Measurements from ENCODE around the gene RARG.
"Not testable (repeated sequence)": the region's sequence is repeated elsewhere in the genome, so short reads cannot be mapped to it uniquely, and the experiment has no call there.

The RARG gene

DNA sequence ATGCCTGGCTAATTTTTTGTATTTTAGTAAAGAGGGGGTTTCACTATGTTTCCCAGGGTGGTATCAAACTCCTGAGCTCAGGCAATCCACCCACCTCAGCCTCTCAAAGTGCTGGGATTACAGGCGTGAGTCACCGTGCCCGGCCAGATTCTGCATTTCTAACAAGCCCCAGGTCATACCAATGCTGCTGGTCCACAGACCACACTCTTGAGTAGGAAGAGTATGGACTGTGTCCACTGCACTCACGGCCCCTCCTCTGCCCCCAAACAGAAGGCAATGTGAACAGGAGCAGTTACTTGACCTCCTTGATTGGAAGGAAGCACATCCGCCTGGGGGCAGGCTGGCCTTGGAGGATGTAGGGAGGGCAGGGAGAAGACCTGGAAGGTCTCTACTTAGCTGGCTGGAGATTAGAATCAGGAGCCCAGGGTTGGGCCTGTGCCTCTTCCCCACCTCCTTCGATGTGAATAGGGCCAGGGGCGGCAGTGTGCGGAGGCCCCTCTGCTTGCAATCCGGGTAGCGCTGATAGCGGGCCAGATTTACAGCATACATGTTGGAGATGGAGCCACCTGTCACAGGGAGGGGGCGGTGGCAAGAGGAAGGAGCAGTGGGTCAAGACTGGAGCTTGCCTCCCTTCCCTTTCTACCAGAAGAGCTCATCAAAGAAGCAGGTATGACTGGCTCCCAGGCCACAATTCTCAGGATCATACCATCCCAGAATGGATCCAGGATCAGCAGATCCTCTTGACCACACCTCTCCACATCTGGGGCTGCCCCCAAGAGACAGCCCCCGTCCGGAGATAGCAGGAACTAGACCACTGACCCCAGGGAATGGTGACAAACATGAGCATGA lies 60.9 kb downstream of the RARG start:
- no peak for DNase-seq (ENCODE audit: low read depth)

DNA sequence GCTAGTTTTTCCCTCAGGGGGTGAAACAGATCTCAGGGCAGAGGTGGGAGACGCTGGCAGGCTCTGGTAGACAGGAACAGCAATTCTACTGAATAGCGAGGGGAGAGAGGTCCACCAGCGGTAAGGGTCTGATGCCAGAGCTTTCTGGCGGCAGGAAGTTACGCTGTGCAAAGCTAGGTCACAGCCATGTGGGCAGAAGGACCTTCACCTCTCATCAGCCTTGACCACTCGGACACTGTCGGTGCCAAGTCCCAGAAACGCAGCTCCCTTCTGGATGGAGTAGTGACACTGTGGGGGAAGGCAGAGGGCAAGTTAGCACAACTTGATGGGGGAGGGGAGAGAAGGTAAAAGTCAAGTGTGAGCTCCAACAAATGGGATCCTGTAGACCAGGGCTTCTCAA lies 61.8 kb downstream of the RARG start:
- DNase-seq (ENCODE audit: low read depth) = no peak

GRCh38 chr12:53169644-53170043 lies 62.4 kb downstream of the RARG start:
- DNase-seq (ENCODE audit: low read depth) = no peak

GRCh38 chr12:53166837-53167236 lies 65.2 kb downstream of the RARG start:
- no peak for DNase-seq (ENCODE audit: low read depth)

- DNase-seq (ENCODE audit: low read depth) = not testable (repeated sequence)
These were observed 69.0 kb downstream of the RARG start for GRCh38 chr12:53163008-53163407.

- no peak for DNase-seq (ENCODE audit: low read depth)
These were observed 70.7 kb downstream of the RARG start for GRCh38 chr12:53161119-53161911.

DNA sequence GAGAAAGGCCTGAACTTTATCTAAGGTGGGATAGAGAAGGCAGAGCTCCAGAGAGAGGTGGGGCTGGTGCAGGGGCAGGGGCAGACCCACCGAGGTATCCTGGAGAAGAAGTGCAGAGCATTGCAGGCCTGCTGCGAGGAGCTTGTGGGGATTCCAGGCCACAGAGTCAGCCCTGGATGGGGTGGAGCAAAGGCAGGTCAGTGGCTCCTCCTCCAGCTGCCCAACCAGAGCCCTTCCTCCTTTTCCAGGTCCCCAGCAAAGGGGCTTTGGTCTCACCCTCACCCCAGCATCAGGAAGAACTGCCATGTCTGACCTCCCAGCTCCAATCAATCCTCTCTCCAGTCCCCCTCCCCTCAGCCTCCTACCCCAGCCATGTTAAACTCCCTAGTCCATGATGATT lies 71.3 kb downstream of the RARG start:
- DNase-seq (ENCODE audit: low read depth) = no peak

Data from GM04504 (cell line).